ENCODE data around the gene GALNT8. TPM values are rescaled to one million over a fixed set of nuclear protein-coding genes. Genes with fewer than 3 reads are reported as not detected.

The GALNT8 gene
- total RNA-seq, 1 experiment from 2014 or later = not detected

- intact Hi-C loops (cut with micrococcal nuclease; ENCODE audit: unreplicated experiment) (no loop called here), in situ Hi-C loops (cut with HindIII; ENCODE audit: low pct_unique_long_range_greater_than_20kb, low sequenced_read_pairs) (no loop called here)
- BruUV-seq (replicated peaks) = no TSS peak
- Histone ChIP-seq H3K27ac (ENCODE audit: low read length) (no peak overlapping the region), H3K9me3 (ENCODE audit: control insufficient read depth, insufficient read depth, low read depth, low read length) (no peaks in the 10 kb centered on the region), H3K27me3 (ENCODE audit: control insufficient read depth, insufficient read depth, low read length) (no peaks in the 10 kb centered on the region), H3K36me3 (ENCODE audit: control insufficient read depth, insufficient read depth, low read length) (no peaks in the 10 kb centered on the region), H3K4me3 (ENCODE audit: low read depth in 2 of 2, low read length in 2 of 2) (no peak overlapping the region), H3K4me1 (ENCODE audit: control insufficient read depth, insufficient read depth, low read length) (no peaks in the 10 kb centered on the region)
- no peak for DNase-seq (ENCODE audit: low read depth, low spot score)
- no peak for TF ChIP-seq SIN3A (IDR thresholded peaks at IDR 0.05; ENCODE audit: borderline replicate concordance, insufficient read depth, low read depth, low read length)
- no peak for TF ChIP-seq POLR2AphosphoS5 (IDR thresholded peaks at IDR 0.05; ENCODE audit: low read depth, low read length)
- no peak for TF ChIP-seq TCF7L2 (IDR thresholded peaks at IDR 0.05; ENCODE audit: low read depth, low read length)
- no peak for TF ChIP-seq CTCF (IDR thresholded peaks at IDR 0.05)
- no peak for TF ChIP-seq REST (IDR thresholded peaks at IDR 0.05; ENCODE audit: insufficient read depth in 1 of 2, low read depth in 2 of 2, low read length in 1 of 2)
- no peak for ATAC-seq
- CTCF ChIA-PET = no interaction called here
- POLR2A ChIA-PET = no interaction called here
These were observed 69.6 kb downstream of the GALNT8 start for GRCh38 chr12:4789776-4790175.

GRCh38 chr12:4791497-4791896 lies 71.3 kb downstream of the GALNT8 start:
- in situ Hi-C loops (cut with HindIII; ENCODE audit: low pct_unique_long_range_greater_than_20kb, low sequenced_read_pairs) (no loop called here), intact Hi-C loops (cut with micrococcal nuclease; ENCODE audit: unreplicated experiment) (no loop called here)
- DNase-seq (ENCODE audit: low read depth, low spot score) = no peak
- Histone ChIP-seq H3K4me1 (ENCODE audit: control insufficient read depth, insufficient read depth, low read length) (no peaks in the 10 kb centered on the region), H3K4me3 (ENCODE audit: low read depth in 2 of 2, low read length in 2 of 2) (no peak overlapping the region), H3K9me3 (ENCODE audit: control insufficient read depth, insufficient read depth, low read depth, low read length) (no peaks in the 10 kb centered on the region), H3K27ac (ENCODE audit: low read length) (no peak overlapping the region), H3K27me3 (ENCODE audit: control insufficient read depth, insufficient read depth, low read length) (no peaks in the 10 kb centered on the region), H3K36me3 (ENCODE audit: control insufficient read depth, insufficient read depth, low read length) (no peaks in the 10 kb centered on the region)
- BruUV-seq (replicated peaks) = no TSS peak
- ChIA-PET CTCF (no interaction called here), POLR2A (no interaction called here)
- ATAC-seq = no peak
- no peak for TF ChIP-seq REST (IDR thresholded peaks at IDR 0.05; ENCODE audit: insufficient read depth in 1 of 2, low read depth in 2 of 2, low read length in 1 of 2)
- no peak for TF ChIP-seq SIN3A (IDR thresholded peaks at IDR 0.05; ENCODE audit: borderline replicate concordance, insufficient read depth, low read depth, low read length)
- TF ChIP-seq TCF7L2 (IDR thresholded peaks at IDR 0.05; ENCODE audit: low read depth, low read length) = no peak
- TF ChIP-seq POLR2AphosphoS5 (IDR thresholded peaks at IDR 0.05; ENCODE audit: low read depth, low read length) = no peak
- no peak for TF ChIP-seq CTCF (IDR thresholded peaks at IDR 0.05)
